ENCODE measurements around the gene DPP10.

The DPP10 gene

DNA sequence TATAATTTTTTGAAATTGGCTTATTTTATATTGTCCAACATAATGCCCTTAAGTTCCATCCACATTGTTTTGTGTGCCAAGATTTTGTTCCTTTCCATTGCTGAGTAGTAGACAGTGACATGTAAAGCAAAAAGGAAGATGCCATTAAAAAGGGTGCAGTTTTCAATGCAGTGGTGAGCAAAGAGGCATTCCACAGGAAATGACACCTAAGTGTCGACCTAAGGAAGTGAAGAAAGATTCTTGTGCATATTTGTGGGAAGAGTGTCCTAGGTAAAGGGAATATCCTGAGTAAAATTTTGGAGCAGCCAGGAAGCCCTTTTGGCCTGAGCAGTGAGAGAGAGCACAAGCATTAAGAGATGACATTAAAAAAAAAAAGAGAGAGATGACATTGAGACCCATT lies 1099.9 kb downstream of the DPP10 start:
- H3K4me3 ChIP-seq (ENCODE audit: low read depth in 1 of 2, low read length in 2 of 2) = no peak overlapping the region
- H3K4me1 ChIP-seq (ENCODE audit: insufficient read depth, low read length) = no peaks in the 10 kb centered on the region
- no peaks in the 10 kb centered on the region for H3K36me3 ChIP-seq (ENCODE audit: insufficient read depth, low read length)
- H3K9ac ChIP-seq (ENCODE audit: low read length) = no peak overlapping the region
- no peaks in the 10 kb centered on the region for H3K9me3 ChIP-seq (ENCODE audit: low read length)
- no peaks in the 10 kb centered on the region for H3K27me3 ChIP-seq (ENCODE audit: control insufficient read depth in 1 of 2, insufficient read depth in 2 of 2, low read length in 2 of 2)
- H3K27ac ChIP-seq (ENCODE audit: low read depth, low read length) = no peak overlapping the region

DNA sequence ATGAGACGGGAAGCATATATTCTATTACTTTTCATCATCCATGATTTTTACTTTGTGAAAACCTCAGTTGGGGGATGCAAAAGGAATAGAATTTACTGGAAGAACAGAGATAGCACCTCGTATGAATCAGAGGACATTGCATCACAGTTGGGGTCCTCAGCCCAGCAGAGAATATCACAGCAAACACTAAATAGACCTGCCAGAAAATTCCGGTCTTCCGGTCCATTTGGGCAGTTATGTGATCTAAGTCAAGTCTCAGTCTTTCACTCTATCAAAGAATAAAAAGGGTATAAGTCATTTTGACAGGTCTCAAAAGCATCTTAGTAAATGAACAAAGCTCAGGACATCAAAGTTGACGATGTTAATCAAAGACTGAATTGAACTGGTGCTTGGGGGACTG lies 1100.6 kb downstream of the DPP10 start:
- Histone ChIP-seq H3K4me1 (ENCODE audit: insufficient read depth, low read length) (no peaks in the 10 kb centered on the region), H3K9me3 (ENCODE audit: low read length) (no peaks in the 10 kb centered on the region), H3K36me3 (ENCODE audit: insufficient read depth, low read length) (no peaks in the 10 kb centered on the region), H3K9ac (ENCODE audit: low read length) (no peak overlapping the region), H3K4me3 (ENCODE audit: low read depth in 1 of 2, low read length in 2 of 2) (no peak overlapping the region), H3K27me3 (ENCODE audit: control insufficient read depth in 1 of 2, insufficient read depth in 2 of 2, low read length in 2 of 2) (no peaks in the 10 kb centered on the region), H3K27ac (ENCODE audit: low read depth, low read length) (no peak overlapping the region)

GRCh38 chr2:115543461-115543860 lies 1101.0 kb downstream of the DPP10 start:
- no peaks in the 10 kb centered on the region for H3K27me3 ChIP-seq (ENCODE audit: control insufficient read depth in 1 of 2, insufficient read depth in 2 of 2, low read length in 2 of 2)
- no peaks in the 10 kb centered on the region for H3K9me3 ChIP-seq (ENCODE audit: low read length)
- no peak overlapping the region for H3K4me3 ChIP-seq (ENCODE audit: low read depth in 1 of 2, low read length in 2 of 2)
- no peaks in the 10 kb centered on the region for H3K4me1 ChIP-seq (ENCODE audit: insufficient read depth, low read length)
- H3K27ac ChIP-seq (ENCODE audit: low read depth, low read length) = no peak overlapping the region
- no peaks in the 10 kb centered on the region for H3K36me3 ChIP-seq (ENCODE audit: insufficient read depth, low read length)
- H3K9ac ChIP-seq (ENCODE audit: low read length) = no peak overlapping the region

- Histone ChIP-seq H3K27me3 (ENCODE audit: control insufficient read depth in 1 of 2, insufficient read depth in 2 of 2, low read length in 2 of 2) (no peaks in the 10 kb centered on the region), H3K4me3 (ENCODE audit: low read depth in 1 of 2, low read length in 2 of 2) (no peak overlapping the region), H3K4me1 (ENCODE audit: insufficient read depth, low read length) (no peaks in the 10 kb centered on the region), H3K27ac (ENCODE audit: low read depth, low read length) (no peak overlapping the region), H3K9me3 (ENCODE audit: low read length) (no peaks in the 10 kb centered on the region), H3K9ac (ENCODE audit: low read length) (no peak overlapping the region), H3K36me3 (ENCODE audit: insufficient read depth, low read length) (no peaks in the 10 kb centered on the region)
Observed at GRCh38 chr2:115549611-115550130, 1107.2 kb downstream of the DPP10 start.

DNA sequence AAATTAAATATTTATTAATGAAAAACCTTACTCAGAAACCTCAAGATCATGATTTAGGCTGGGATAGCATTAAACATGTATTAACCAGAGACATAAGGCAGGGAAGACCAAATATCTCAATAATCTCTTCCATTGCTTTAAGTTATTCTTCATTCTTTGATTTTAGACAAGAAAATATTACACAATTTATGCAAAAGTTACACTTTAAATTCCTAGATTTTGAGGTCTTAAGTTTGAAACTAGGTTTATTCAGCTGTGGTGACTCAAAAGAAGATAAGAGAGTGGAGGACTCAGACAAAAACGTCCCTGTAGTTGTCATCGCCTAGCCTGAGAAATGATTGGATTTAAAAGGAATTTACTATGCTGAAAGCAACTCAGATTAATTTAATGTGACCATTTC lies 1110.3 kb downstream of the DPP10 start:
- Histone ChIP-seq H3K27ac (ENCODE audit: low read depth, low read length) (no peak overlapping the region), H3K4me1 (ENCODE audit: insufficient read depth, low read length) (no peaks in the 10 kb centered on the region), H3K27me3 (ENCODE audit: control insufficient read depth in 1 of 2, insufficient read depth in 2 of 2, low read length in 2 of 2) (no peaks in the 10 kb centered on the region), H3K4me3 (ENCODE audit: low read depth in 1 of 2, low read length in 2 of 2) (no peak overlapping the region), H3K9ac (ENCODE audit: low read length) (no peak overlapping the region), H3K9me3 (ENCODE audit: low read length) (no peaks in the 10 kb centered on the region), H3K36me3 (ENCODE audit: insufficient read depth, low read length) (no peaks in the 10 kb centered on the region)

GRCh38 chr2:115554153-115554552 lies 1111.7 kb downstream of the DPP10 start:
- no peak overlapping the region for H3K9ac ChIP-seq (ENCODE audit: low read length)
- H3K4me1 ChIP-seq (ENCODE audit: insufficient read depth, low read length) = no peaks in the 10 kb centered on the region
- H3K36me3 ChIP-seq (ENCODE audit: insufficient read depth, low read length) = no peaks in the 10 kb centered on the region
- H3K9me3 ChIP-seq (ENCODE audit: low read length) = no peaks in the 10 kb centered on the region
- H3K4me3 ChIP-seq (ENCODE audit: low read depth in 1 of 2, low read length in 2 of 2) = no peak overlapping the region
- no peaks in the 10 kb centered on the region for H3K27me3 ChIP-seq (ENCODE audit: control insufficient read depth in 1 of 2, insufficient read depth in 2 of 2, low read length in 2 of 2)
- no peak overlapping the region for H3K27ac ChIP-seq (ENCODE audit: low read depth, low read length)

- no peak overlapping the region for H3K9ac ChIP-seq (ENCODE audit: low read length)
- H3K4me3 ChIP-seq (ENCODE audit: low read depth in 1 of 2, low read length in 2 of 2) = no peak overlapping the region
- H3K27ac ChIP-seq (ENCODE audit: low read depth, low read length) = no peak overlapping the region
- no peaks in the 10 kb centered on the region for H3K4me1 ChIP-seq (ENCODE audit: insufficient read depth, low read length)
- H3K36me3 ChIP-seq (ENCODE audit: insufficient read depth, low read length) = no peaks in the 10 kb centered on the region
- H3K9me3 ChIP-seq (ENCODE audit: low read length) = no peaks in the 10 kb centered on the region
- no peaks in the 10 kb centered on the region for H3K27me3 ChIP-seq (ENCODE audit: control insufficient read depth in 1 of 2, insufficient read depth in 2 of 2, low read length in 2 of 2)
Observed at GRCh38 chr2:115558725-115559124, 1116.3 kb downstream of the DPP10 start.

GRCh38 chr2:115560666-115561065 lies 1118.2 kb downstream of the DPP10 start:
- H3K4me1 ChIP-seq (ENCODE audit: insufficient read depth, low read length) = no peaks in the 10 kb centered on the region
- H3K27ac ChIP-seq (ENCODE audit: low read depth, low read length) = no peak overlapping the region
- H3K27me3 ChIP-seq (ENCODE audit: control insufficient read depth in 1 of 2, insufficient read depth in 2 of 2, low read length in 2 of 2) = no peaks in the 10 kb centered on the region
- no peaks in the 10 kb centered on the region for H3K36me3 ChIP-seq (ENCODE audit: insufficient read depth, low read length)
- H3K4me3 ChIP-seq (ENCODE audit: low read depth in 1 of 2, low read length in 2 of 2) = no peak overlapping the region
- no peak overlapping the region for H3K9ac ChIP-seq (ENCODE audit: low read length)
- no peaks in the 10 kb centered on the region for H3K9me3 ChIP-seq (ENCODE audit: low read length)

DNA sequence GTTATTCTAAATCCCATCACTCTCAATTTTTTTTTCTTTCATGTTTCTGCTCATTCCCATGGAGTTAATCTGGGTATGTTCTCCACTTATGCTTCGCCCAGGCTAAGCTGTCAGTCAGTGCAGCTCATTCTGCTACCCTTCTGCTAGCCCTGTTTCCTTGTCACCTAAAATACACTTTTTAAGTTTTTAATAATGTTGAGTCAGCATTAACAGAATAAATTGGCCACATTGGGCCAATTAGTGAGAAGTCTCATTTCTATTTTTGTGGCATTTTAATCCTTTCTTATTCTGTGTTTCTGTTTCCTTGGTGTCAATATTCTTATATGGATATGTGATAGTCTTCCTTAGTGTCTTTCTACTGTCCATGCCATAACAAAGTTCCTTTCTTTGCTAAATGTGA lies 1126.2 kb downstream of the DPP10 start:
- Histone ChIP-seq H3K27ac (ENCODE audit: low read depth, low read length) (no peak overlapping the region), H3K4me3 (ENCODE audit: low read depth in 1 of 2, low read length in 2 of 2) (no peak overlapping the region), H3K36me3 (ENCODE audit: insufficient read depth, low read length) (no peaks in the 10 kb centered on the region), H3K4me1 (ENCODE audit: insufficient read depth, low read length) (no peaks in the 10 kb centered on the region), H3K27me3 (ENCODE audit: control insufficient read depth in 1 of 2, insufficient read depth in 2 of 2, low read length in 2 of 2) (no peaks in the 10 kb centered on the region), H3K9me3 (ENCODE audit: low read length) (no peaks in the 10 kb centered on the region), H3K9ac (ENCODE audit: low read length) (no peak overlapping the region)

DNA sequence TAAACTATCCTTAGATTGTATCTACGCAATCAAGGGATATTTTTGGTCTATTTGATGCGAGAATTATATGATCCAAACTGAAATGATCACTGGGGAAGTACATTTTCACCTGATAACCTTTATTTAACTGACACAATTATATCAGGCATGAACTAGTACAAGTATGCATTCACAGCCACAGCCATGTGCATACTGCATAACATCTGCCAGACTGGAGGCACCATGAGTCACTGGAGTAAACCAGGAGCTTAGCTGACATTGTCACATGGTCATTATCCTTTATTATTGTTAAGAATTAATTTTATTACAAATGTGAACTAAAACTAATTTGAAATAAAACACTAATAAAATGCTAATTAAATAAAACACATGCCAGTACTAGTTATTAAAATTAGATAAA lies 1127.1 kb downstream of the DPP10 start:
- Histone ChIP-seq H3K4me1 (ENCODE audit: insufficient read depth, low read length) (no peaks in the 10 kb centered on the region), H3K9me3 (ENCODE audit: low read length) (no peaks in the 10 kb centered on the region), H3K36me3 (ENCODE audit: insufficient read depth, low read length) (no peaks in the 10 kb centered on the region), H3K9ac (ENCODE audit: low read length) (no peak overlapping the region), H3K4me3 (ENCODE audit: low read depth in 1 of 2, low read length in 2 of 2) (no peak overlapping the region), H3K27me3 (ENCODE audit: control insufficient read depth in 1 of 2, insufficient read depth in 2 of 2, low read length in 2 of 2) (no peaks in the 10 kb centered on the region), H3K27ac (ENCODE audit: low read depth, low read length) (no peak overlapping the region)

DNA sequence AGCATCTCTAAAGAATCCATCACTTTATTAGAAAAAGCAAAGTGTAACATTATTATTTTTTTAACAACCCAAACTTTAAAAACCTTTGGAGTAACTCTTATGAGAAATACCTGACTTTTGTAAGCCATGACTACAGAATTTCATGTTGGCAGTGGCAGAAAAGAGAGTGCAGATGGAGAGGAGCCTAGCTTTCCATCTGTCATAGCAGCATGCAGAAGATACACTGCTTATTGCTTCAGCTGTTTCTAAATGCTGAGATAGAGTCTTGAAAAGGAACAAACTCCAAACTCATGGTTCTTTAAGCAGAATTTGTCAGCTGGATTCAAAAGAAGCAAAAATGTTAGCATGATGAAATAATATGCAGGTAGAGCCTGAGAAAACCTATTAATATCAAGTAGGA lies 1130.3 kb downstream of the DPP10 start:
- no peaks in the 10 kb centered on the region for H3K4me1 ChIP-seq (ENCODE audit: insufficient read depth, low read length)
- H3K9ac ChIP-seq (ENCODE audit: low read length) = no peak overlapping the region
- no peak overlapping the region for H3K27ac ChIP-seq (ENCODE audit: low read depth, low read length)
- H3K27me3 ChIP-seq (ENCODE audit: control insufficient read depth in 1 of 2, insufficient read depth in 2 of 2, low read length in 2 of 2) = no peaks in the 10 kb centered on the region
- no peaks in the 10 kb centered on the region for H3K9me3 ChIP-seq (ENCODE audit: low read length)
- H3K4me3 ChIP-seq (ENCODE audit: low read depth in 1 of 2, low read length in 2 of 2) = no peak overlapping the region
- H3K36me3 ChIP-seq (ENCODE audit: insufficient read depth, low read length) = no peaks in the 10 kb centered on the region

GRCh38 chr2:115573756-115574155 lies 1131.3 kb downstream of the DPP10 start:
- no peaks in the 10 kb centered on the region for H3K9me3 ChIP-seq (ENCODE audit: low read length)
- H3K4me3 ChIP-seq (ENCODE audit: low read depth in 1 of 2, low read length in 2 of 2) = no peak overlapping the region
- H3K27ac ChIP-seq (ENCODE audit: low read depth, low read length) = no peak overlapping the region
- H3K27me3 ChIP-seq (ENCODE audit: control insufficient read depth in 1 of 2, insufficient read depth in 2 of 2, low read length in 2 of 2) = no peaks in the 10 kb centered on the region
- no peaks in the 10 kb centered on the region for H3K36me3 ChIP-seq (ENCODE audit: insufficient read depth, low read length)
- H3K4me1 ChIP-seq (ENCODE audit: insufficient read depth, low read length) = no peaks in the 10 kb centered on the region
- no peak overlapping the region for H3K9ac ChIP-seq (ENCODE audit: low read length)
